Activated CD8-positive, alpha-beta memory T cell treated with anti-CD3 and anti-CD28 coated beads, Interleukin-2, amount 50 U/mL, for 24 hours (primary cell): Measurements from ENCODE around the gene ACTR1B.
A peak's percentile ranks its signal among the peaks of the same experiment; 100 is the strongest.
"Not testable (repeated sequence)": the region's sequence is repeated elsewhere in the genome, so short reads cannot be mapped to it uniquely, and the experiment has no call there.

ENCODE experiments used
- DNase-seq: peaks from one replicate; pipeline ENCODE4 v3.0.0-alpha.2; 2020; ENCODE audit errors: extremely low read depth

The ACTR1B gene

GRCh38 chr2:97658691-97659157 lies 5.1 kb downstream of the ACTR1B start:
- DNase-seq = no peak

GRCh38 chr2:97657986-97658690 lies 5.7 kb downstream of the ACTR1B start:
- DNase-seq = no peak

GRCh38 chr2:97656905-97657587 lies 6.8 kb downstream of the ACTR1B start:
- no peak for DNase-seq

GRCh38 chr2:97656129-97656755 lies 7.6 kb downstream of the ACTR1B start:
- no peak for DNase-seq

- no peak for DNase-seq
Measured at GRCh38 chr2:97654791-97655190, 9.1 kb downstream of the ACTR1B start.

GRCh38 chr2:97654309-97654708 lies 9.5 kb downstream of the ACTR1B start:
- DNase-seq = no peak

GRCh38 chr2:97653874-97654273 lies 10.0 kb downstream of the ACTR1B start:
- DNase-seq = no peak

- DNase-seq = no peak
Measured at GRCh38 chr2:97653473-97653872, 10.4 kb downstream of the ACTR1B start.

GRCh38 chr2:97651114-97651513 lies 12.7 kb downstream of the ACTR1B start:
- DNase-seq = no peak

GRCh38 chr2:97646977-97647376 lies 16.9 kb downstream of the ACTR1B start:
- no peak for DNase-seq

- DNase-seq = peak; percentile 99
Measured at GRCh38 chr2:97645695-97646629, 17.9 kb downstream of the ACTR1B start, which contains the start of gene COX5B. TSS of gene COX5B (plus strand) at chr2:97646062. CDS start at chr2:97646087, 25 bp downstream.

GRCh38 chr2:97645112-97645694 lies 18.6 kb downstream of the ACTR1B start:
- DNase-seq = no peak

GRCh38 chr2:97644023-97644717 lies 19.7 kb downstream of the ACTR1B start:
- no peak for DNase-seq

- DNase-seq = not testable (repeated sequence)
Measured at GRCh38 chr2:97626049-97626430, 37.8 kb downstream of the ACTR1B start.

- not testable (repeated sequence) for DNase-seq
Measured at GRCh38 chr2:97625354-97626048, 38.3 kb downstream of the ACTR1B start.

- DNase-seq = not testable (repeated sequence)
Measured at GRCh38 chr2:97622976-97623375, 40.9 kb downstream of the ACTR1B start.

- not testable (repeated sequence) for DNase-seq
Measured at GRCh38 chr2:97620492-97620891, 43.4 kb downstream of the ACTR1B start.

- not testable (repeated sequence) for DNase-seq
Measured at GRCh38 chr2:97618939-97619827, 44.7 kb downstream of the ACTR1B start.

GRCh38 chr2:97617911-97618310 lies 45.9 kb downstream of the ACTR1B start:
- DNase-seq = no peak
